Mononuclear cell (primary cell): ENCODE measurements around the gene MEIOC. TPM values are rescaled to one million over a fixed set of nuclear protein-coding genes. Genes with fewer than 3 reads are reported as not detected.
"Not testable (repeated sequence)": the region's sequence is repeated elsewhere in the genome, so short reads cannot be mapped to it uniquely, and the experiment has no call there.

Source experiments
- H3K27me3 ChIP-seq: 2 replicates; pipeline ENCODE4 v1.6.0; 2011; ENCODE audit warnings: low read length, control low read depth; ENCODE audit not compliant: insufficient read depth
- H3K4me1 ChIP-seq: 2 replicates; pipeline ENCODE4 v1.5.1; 2011; ENCODE audit warnings: mild to moderate bottlenecking, low read length, control low read depth; ENCODE audit not compliant: insufficient read depth
- H3K4me3 ChIP-seq: 2 replicates; pipeline ENCODE4 v1.5.1; 2011; ENCODE audit warnings: mild to moderate bottlenecking, low read length, moderate library complexity
- H3K9me3 ChIP-seq: 2 replicates; pipeline ENCODE4 v1.5.1; 2011; ENCODE audit warnings: low read depth, mild to moderate bottlenecking, control low read depth, low read length
- total RNA-seq: library from RNA; depleted of rRNA; stranded (reverse); fragments of >200 nt; gene quantifications from one replicate; pipeline ENCODE4 v1.2.3, GENCODE V29; 2012

The MEIOC gene
- total RNA-seq, 1 donor = not detected

GRCh38 chr17:44672479-44673093 is 16.3 kb downstream of the MEIOC start:
- Histone ChIP-seq H3K4me1 (no peaks in the 10 kb centered on the region), H3K9me3 (no peaks in the 10 kb centered on the region)

GRCh38 chr17:44673893-44674292 is 17.6 kb downstream of the MEIOC start:
- Histone ChIP-seq H3K27me3 (no peaks in the 10 kb centered on the region), H3K9me3 (no peaks in the 10 kb centered on the region), H3K4me3 (no peak overlapping the region)

More at GRCh38 chr17:44672479-44673093, 16.3 kb downstream of the MEIOC start:
- H3K27me3 ChIP-seq = no peaks in the 10 kb centered on the region
- H3K4me3 ChIP-seq = no peak overlapping the region

GRCh38 chr17:44677136-44677535 is 20.9 kb downstream of the MEIOC start:
- no peaks in the 10 kb centered on the region for H3K4me1 ChIP-seq

More at GRCh38 chr17:44673893-44674292, 17.6 kb downstream of the MEIOC start:
- no peaks in the 10 kb centered on the region for H3K4me1 ChIP-seq

GRCh38 chr17:44683303-44683702 is 27.0 kb downstream of the MEIOC start:
- H3K27me3 ChIP-seq, H3K9me3 ChIP-seq, H3K4me3 ChIP-seq: not testable (repeated sequence)
- peaks cover 16% of the 10 kb centered on the region for H3K4me1 ChIP-seq

More at GRCh38 chr17:44677136-44677535, 20.9 kb downstream of the MEIOC start:
- Histone ChIP-seq H3K27me3 (no peaks in the 10 kb centered on the region), H3K9me3 (no peaks in the 10 kb centered on the region), H3K4me3 (no peak overlapping the region)

GRCh38 chr17:44687756-44688155 is 31.5 kb downstream of the MEIOC start:
- no peaks in the 10 kb centered on the region for H3K9me3 ChIP-seq
- H3K4me1 ChIP-seq = peaks cover 34% of the 10 kb centered on the region
- H3K4me3 ChIP-seq = no peak overlapping the region
- no peaks in the 10 kb centered on the region for H3K27me3 ChIP-seq

- Histone ChIP-seq H3K27me3 (no peaks in the 10 kb centered on the region), H3K4me1 (peaks cover 30% of the 10 kb centered on the region), H3K9me3 (no peaks in the 10 kb centered on the region), H3K4me3 (no peak overlapping the region)
Measured at GRCh38 chr17:44688200-44688599, 31.9 kb downstream of the MEIOC start.

GRCh38 chr17:44688675-44689476 is 32.6 kb downstream of the MEIOC start:
- peaks cover 23% of the 10 kb centered on the region for H3K4me1 ChIP-seq
- H3K27me3 ChIP-seq = no peaks in the 10 kb centered on the region
- H3K4me3 ChIP-seq = peak overlapping the region; percentile 97
- H3K9me3 ChIP-seq = no peaks in the 10 kb centered on the region

- H3K4me1 ChIP-seq = peaks cover 22% of the 10 kb centered on the region
- H3K4me3 ChIP-seq = peak within 1 kb of the TSS; percentile 97
- no peaks in the 10 kb centered on the region for H3K9me3 ChIP-seq
- no peaks in the 10 kb centered on the region for H3K27me3 ChIP-seq
Measured at GRCh38 chr17:44689477-44690217, 33.4 kb downstream of the MEIOC start, which contains the start of gene CCDC43. CCDC43 (minus strand) TSS chr17:44689776; CDS start chr17:44689753, 23 bp downstream.

- H3K27me3 ChIP-seq, H3K9me3 ChIP-seq, H3K4me3 ChIP-seq: not testable (repeated sequence)
- H3K4me1 ChIP-seq = peaks cover 22% of the 10 kb centered on the region
Measured at GRCh38 chr17:44690746-44691306, 34.6 kb downstream of the MEIOC start.

GRCh38 chr17:44693609-44694008 is 37.3 kb downstream of the MEIOC start:
- Histone ChIP-seq H3K9me3 (no peaks in the 10 kb centered on the region), H3K4me3 (no peak overlapping the region), H3K4me1 (peaks cover 16% of the 10 kb centered on the region), H3K27me3 (no peaks in the 10 kb centered on the region)

- not testable (repeated sequence) for H3K4me1 ChIP-seq, H3K9me3 ChIP-seq, H3K27me3 ChIP-seq, H3K4me3 ChIP-seq
Measured at GRCh38 chr17:44700288-44700687, 44.0 kb downstream of the MEIOC start.

GRCh38 chr17:44707755-44708400 is 51.6 kb downstream of the MEIOC start:
- no peaks in the 10 kb centered on the region for H3K9me3 ChIP-seq

GRCh38 chr17:44708401-44709263 is 52.4 kb downstream of the MEIOC start, which contains the start of gene DBF4B:
DBF4B (plus strand) TSS chr17:44708665; CDS start chr17:44708821, 156 bp downstream.
- Histone ChIP-seq H3K9me3 (no peaks in the 10 kb centered on the region), H3K4me1 (peaks cover 20% of the 10 kb centered on the region), H3K4me3 (peak within 1 kb of the TSS; percentile 93), H3K27me3 (peaks cover 5% of the 10 kb centered on the region)

More at GRCh38 chr17:44707755-44708400, 51.6 kb downstream of the MEIOC start:
- Histone ChIP-seq H3K4me1 (peaks cover 20% of the 10 kb centered on the region), H3K4me3 (peak overlapping the region; percentile 93), H3K27me3 (peaks cover 5% of the 10 kb centered on the region)
